Measurements from ENCODE around the gene IRF2BP2. TPM values are rescaled to one million over a fixed set of nuclear protein-coding genes. Genes with fewer than 3 reads are reported as not detected.

The IRF2BP2 gene
- total and polyA plus RNA-seq, 2 experiments from 2014 or later: 68.2 to 135 TPM

DNA sequence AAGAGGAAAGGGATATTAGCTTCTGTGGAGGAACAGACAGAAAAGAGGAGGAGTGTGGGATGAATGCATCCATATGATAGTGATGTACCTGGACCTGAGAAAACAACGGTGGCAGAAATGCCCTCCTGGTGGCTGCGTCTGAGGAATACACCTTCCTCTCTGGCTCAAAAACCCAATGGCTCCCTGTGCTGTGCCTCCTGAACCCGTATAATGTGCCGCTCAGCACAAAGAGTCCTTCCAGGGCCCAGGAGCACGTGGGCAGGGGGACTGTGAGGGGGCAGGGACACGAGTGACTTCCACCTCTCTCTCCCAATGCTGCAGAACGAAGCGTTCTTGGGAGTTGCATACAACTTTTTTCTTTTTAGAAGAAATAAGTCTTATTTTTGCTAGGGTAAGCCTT, 31.2 kb downstream of the IRF2BP2 start:
- 82% methylated on average over 8 of the region's 8 CpGs for WGBS (ENCODE audit: low lambda C conversion rate, missing lambda C conversion rate)
- no peak for TF ChIP-seq EZH2 (IDR thresholded peaks at IDR 0.05; ENCODE audit: borderline replicate concordance)
- no peak for TF ChIP-seq CTCF (IDR thresholded peaks at IDR 0.05; ENCODE audit: poor library complexity)
- no peak for TF ChIP-seq EZH2phosphoT487 (IDR thresholded peaks at IDR 0.05; ENCODE audit: low read depth, severe bottlenecking, unreplicated experiment)
- no peaks in the 10 kb centered on the region for H4K20me1 ChIP-seq (ENCODE audit: insufficient read depth, poor library complexity, severe bottlenecking)
- no peaks in the 10 kb centered on the region for H3K9me3 ChIP-seq (ENCODE audit: low read depth)
- no peak overlapping the region for H3K4me2 ChIP-seq
- no peaks in the 10 kb centered on the region for H3K79me2 ChIP-seq
- H3K27me3 ChIP-seq: no peaks in the 10 kb centered on the region
- H3K4me3 ChIP-seq: no peak overlapping the region
- H3K9me2 ChIP-seq (replicated peaks; ENCODE audit: insufficient read depth): no peaks in the 10 kb centered on the region
- no peak overlapping the region for H2AFZ ChIP-seq
- no peak for DNase-seq (ENCODE audit: low spot score)
- H3K36me3 ChIP-seq (replicated peaks; ENCODE audit: insufficient read depth, low read depth): no peaks in the 10 kb centered on the region
- H3K4me1 ChIP-seq (ENCODE audit: insufficient read depth): no peaks in the 10 kb centered on the region
- no peak overlapping the region for H3K27ac ChIP-seq

DNA sequence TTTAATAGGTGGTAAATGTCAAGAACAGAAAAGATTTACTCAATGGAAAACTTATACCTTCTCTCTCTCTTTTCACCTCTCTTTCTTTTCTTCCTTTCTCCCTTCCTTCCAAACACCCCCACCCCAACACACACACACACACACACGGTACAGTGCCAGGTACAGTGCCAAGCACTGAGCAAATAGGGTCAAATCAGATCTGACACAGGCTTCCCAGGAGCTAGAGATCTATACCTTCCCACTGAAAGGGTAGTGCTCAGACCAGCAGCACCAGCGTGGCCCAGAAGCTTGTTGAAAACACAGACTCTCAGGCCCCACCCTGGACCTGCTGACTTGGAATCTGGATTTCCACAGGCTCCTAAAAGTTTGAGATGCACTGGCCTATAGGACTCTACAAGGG, 31.9 kb downstream of the IRF2BP2 start:
- Histone ChIP-seq H3K4me2 (no peak overlapping the region), H3K27me3 (no peaks in the 10 kb centered on the region), H3K9me2 (replicated peaks; ENCODE audit: insufficient read depth) (no peaks in the 10 kb centered on the region), H3K79me2 (no peaks in the 10 kb centered on the region), H3K36me3 (replicated peaks; ENCODE audit: insufficient read depth, low read depth) (no peaks in the 10 kb centered on the region), H3K27ac (no peak overlapping the region), H2AFZ (no peak overlapping the region), H3K9me3 (ENCODE audit: low read depth) (no peaks in the 10 kb centered on the region), H3K4me3 (no peak overlapping the region), H3K4me1 (ENCODE audit: insufficient read depth) (no peaks in the 10 kb centered on the region), H4K20me1 (ENCODE audit: insufficient read depth, poor library complexity, severe bottlenecking) (no peaks in the 10 kb centered on the region)
- 78% methylated on average over 2 of the region's 2 CpGs for WGBS (ENCODE audit: low lambda C conversion rate, missing lambda C conversion rate)
- no peak for TF ChIP-seq EZH2 (IDR thresholded peaks at IDR 0.05; ENCODE audit: borderline replicate concordance)
- no peak for TF ChIP-seq EZH2phosphoT487 (IDR thresholded peaks at IDR 0.05; ENCODE audit: low read depth, severe bottlenecking, unreplicated experiment)
- no peak for TF ChIP-seq CTCF (IDR thresholded peaks at IDR 0.05; ENCODE audit: poor library complexity)
- DNase-seq (ENCODE audit: low spot score): no peak

DNA sequence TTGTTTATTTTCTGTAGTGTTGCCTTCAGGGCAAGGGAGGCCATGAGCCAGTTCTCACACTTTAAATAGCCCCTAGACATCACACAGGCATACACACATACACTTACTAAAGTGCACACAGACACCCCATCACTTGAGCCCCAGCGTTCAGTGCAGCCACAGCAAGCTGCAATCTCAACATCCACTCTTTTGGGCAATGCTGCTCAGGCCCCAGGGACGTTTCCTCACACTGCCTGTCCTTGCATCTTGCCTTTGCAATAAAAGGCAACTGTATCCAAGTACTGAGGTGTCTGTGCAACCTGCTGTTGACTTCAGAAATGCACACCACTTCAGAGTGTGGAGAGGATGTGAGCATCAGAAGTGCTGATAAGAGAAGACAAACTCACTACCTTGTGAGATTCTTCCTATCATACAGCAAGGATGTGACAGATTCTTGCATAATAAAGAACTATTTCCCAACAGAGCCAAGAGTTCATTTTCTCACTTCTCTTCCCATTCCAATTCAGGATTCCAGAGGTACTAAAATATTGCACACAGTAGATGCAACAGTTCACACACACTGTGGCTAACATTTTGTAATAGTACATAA, 36.2 kb downstream of the IRF2BP2 start:
- H3K27me3 ChIP-seq: no peaks in the 10 kb centered on the region
- no peak overlapping the region for H2AFZ ChIP-seq
- no peak overlapping the region for H3K4me3 ChIP-seq
- H3K9me3 ChIP-seq (ENCODE audit: low read depth): no peaks in the 10 kb centered on the region
- no peaks in the 10 kb centered on the region for H3K4me1 ChIP-seq (ENCODE audit: insufficient read depth)
- H3K9me2 ChIP-seq (replicated peaks; ENCODE audit: insufficient read depth): no peaks in the 10 kb centered on the region
- no peaks in the 10 kb centered on the region for H3K79me2 ChIP-seq
- DNase-seq (ENCODE audit: low spot score): no peak
- no peak overlapping the region for H3K4me2 ChIP-seq
- H3K36me3 ChIP-seq (replicated peaks; ENCODE audit: insufficient read depth, low read depth): no peaks in the 10 kb centered on the region
- TF ChIP-seq EZH2phosphoT487 (IDR thresholded peaks at IDR 0.05; ENCODE audit: low read depth, severe bottlenecking, unreplicated experiment) (no peak), CTCF (IDR thresholded peaks at IDR 0.05; ENCODE audit: poor library complexity) (no peak), EZH2 (IDR thresholded peaks at IDR 0.05; ENCODE audit: borderline replicate concordance) (no peak)
- 55% methylated on average over 2 of the region's 2 CpGs for WGBS (ENCODE audit: low lambda C conversion rate, missing lambda C conversion rate)
- no peaks in the 10 kb centered on the region for H4K20me1 ChIP-seq (ENCODE audit: insufficient read depth, poor library complexity, severe bottlenecking)
- no peak overlapping the region for H3K27ac ChIP-seq
